ENCODE data around the gene RASSF7.

The RASSF7 gene

GRCh38 chr11:550746-551085, 10.1 kb upstream of the RASSF7 start:
- peaks cover 6% of the 10 kb centered on the region for H3K27me3 ChIP-seq
- H3K4me2 ChIP-seq: no peak overlapping the region
- no peak overlapping the region for H3K9ac ChIP-seq
- H4K20me1 ChIP-seq: no peaks in the 10 kb centered on the region; the same call in 1 of the 2 replicates
- no peak overlapping the region for H3K27ac ChIP-seq
- peaks cover 34% of the 10 kb centered on the region for H3K4me1 ChIP-seq
- H3K9me3 ChIP-seq: no peaks in the 10 kb centered on the region
- H3K36me3 ChIP-seq: no peaks in the 10 kb centered on the region; the same call in 1 of the 2 replicates
- no peak for TF ChIP-seq Cebpa-rat (IDR thresholded peaks at IDR 0.05)
- no peak overlapping the region for H3K4me3 ChIP-seq

- Histone ChIP-seq H3K36me3 (no peaks in the 10 kb centered on the region; the same call in 1 of the 2 replicates), H3K4me2 (no peak overlapping the region), H3K27me3 (peaks cover 10% of the 10 kb centered on the region), H4K20me1 (no peaks in the 10 kb centered on the region; the same call in 1 of the 2 replicates), H3K27ac (no peak overlapping the region), H3K9ac (no peak overlapping the region), H3K4me3 (no peak overlapping the region), H3K4me1 (peaks cover 38% of the 10 kb centered on the region), H3K9me3 (no peaks in the 10 kb centered on the region)
- TF ChIP-seq Cebpa-rat (IDR thresholded peaks at IDR 0.05): no peak
These were observed 9.6 kb upstream of the RASSF7 start for GRCh38 chr11:551131-551530.

GRCh38 chr11:551596-551995, 9.2 kb upstream of the RASSF7 start:
- H3K4me1 ChIP-seq: peaks cover 43% of the 10 kb centered on the region
- no peak for TF ChIP-seq Cebpa-rat (IDR thresholded peaks at IDR 0.05)

GRCh38 chr11:553083-553987, 7.4 kb upstream of the RASSF7 start:
- Histone ChIP-seq H3K9ac (no peak overlapping the region), H3K4me3 (no peak overlapping the region), H3K27me3 (peaks cover 32% of the 10 kb centered on the region), H3K27ac (no peak overlapping the region), H3K9me3 (no peaks in the 10 kb centered on the region), H3K4me2 (peak overlapping the region; percentile 68; the same call in 1 of the 2 replicates), H3K36me3 (no peaks in the 10 kb centered on the region; the same call in 1 of the 2 replicates), H3K4me1 (peaks cover 48% of the 10 kb centered on the region), H4K20me1 (peaks cover 19% of the 10 kb centered on the region)
- no peak for TF ChIP-seq Cebpa-rat (IDR thresholded peaks at IDR 0.05)

More at GRCh38 chr11:551596-551995, 9.2 kb upstream of the RASSF7 start:
- Histone ChIP-seq H3K9me3 (no peaks in the 10 kb centered on the region), H3K27ac (no peak overlapping the region), H3K4me3 (no peak overlapping the region), H3K4me2 (no peak overlapping the region), H3K36me3 (no peaks in the 10 kb centered on the region; the same call in 1 of the 2 replicates), H3K9ac (no peak overlapping the region), H4K20me1 (peaks cover 4% of the 10 kb centered on the region), H3K27me3 (peaks cover 15% of the 10 kb centered on the region)

GRCh38 chr11:553988-554340, 6.8 kb upstream of the RASSF7 start:
- Histone ChIP-seq H4K20me1 (peaks cover 19% of the 10 kb centered on the region), H3K27me3 (peaks cover 39% of the 10 kb centered on the region), H3K9ac (no peak overlapping the region), H3K36me3 (no peaks in the 10 kb centered on the region; the same call in 1 of the 2 replicates), H3K4me2 (peak overlapping the region; percentile 68), H3K4me1 (peaks cover 47% of the 10 kb centered on the region), H3K9me3 (no peaks in the 10 kb centered on the region), H3K4me3 (no peak overlapping the region), H3K27ac (peak overlapping the region; percentile 2; the same call in 1 of the 2 replicates)
- no peak for TF ChIP-seq Cebpa-rat (IDR thresholded peaks at IDR 0.05)

GRCh38 chr11:554428-555226, 6.1 kb upstream of the RASSF7 start:
- H3K4me1 ChIP-seq: peaks cover 45% of the 10 kb centered on the region
- peak overlapping the region; percentile 2; the same call in 1 of the 2 replicates for H3K27ac ChIP-seq
- peak overlapping the region; percentile 98 for H3K4me2 ChIP-seq
- H4K20me1 ChIP-seq: peaks cover 19% of the 10 kb centered on the region
- no peak overlapping the region for H3K9ac ChIP-seq
- no peaks in the 10 kb centered on the region for H3K9me3 ChIP-seq
- no peaks in the 10 kb centered on the region; the same call in 1 of the 2 replicates for H3K36me3 ChIP-seq
- no peak for TF ChIP-seq Cebpa-rat (IDR thresholded peaks at IDR 0.05)
- H3K27me3 ChIP-seq: peaks cover 44% of the 10 kb centered on the region
- H3K4me3 ChIP-seq: peak overlapping the region; percentile 65; the same call in 1 of the 2 replicates

- Histone ChIP-seq H3K9me3 (no peaks in the 10 kb centered on the region), H3K4me3 (peak overlapping the region; percentile 65), H4K20me1 (peaks cover 19% of the 10 kb centered on the region), H3K36me3 (no peaks in the 10 kb centered on the region; the same call in 1 of the 2 replicates), H3K4me2 (peak overlapping the region; percentile 98), H3K4me1 (peaks cover 52% of the 10 kb centered on the region), H3K27ac (peak overlapping the region; percentile 13; the same call in 1 of the 2 replicates), H3K27me3 (peaks cover 44% of the 10 kb centered on the region), H3K9ac (0 out of 2 replicates have a peak overlapping the region, but pooled peaks have one; percentile 48)
- no peak for TF ChIP-seq Cebpa-rat (IDR thresholded peaks at IDR 0.05)
These were observed 5.5 kb upstream of the RASSF7 start for GRCh38 chr11:555227-555779.

GRCh38 chr11:555780-556661, 4.7 kb upstream of the RASSF7 start:
- Histone ChIP-seq H4K20me1 (peaks cover 20% of the 10 kb centered on the region), H3K27ac (0 out of 2 replicates have a peak overlapping the region, but pooled peaks have one; percentile 13), H3K4me1 (peaks cover 53% of the 10 kb centered on the region), H3K9ac (0 out of 2 replicates have a peak overlapping the region, but pooled peaks have one; percentile 48), H3K27me3 (peaks cover 44% of the 10 kb centered on the region), H3K4me3 (peak overlapping the region; percentile 65), H3K4me2 (peak overlapping the region; percentile 98), H3K36me3 (no peaks in the 10 kb centered on the region), H3K9me3 (no peaks in the 10 kb centered on the region)
- no peak for TF ChIP-seq Cebpa-rat (IDR thresholded peaks at IDR 0.05)
